Osteocyte (in vitro differentiated cells): ENCODE results near the gene CRY1. TPM values are rescaled to one million over a fixed set of nuclear protein-coding genes. Genes with fewer than 3 reads are reported as not detected.
A peak's percentile ranks its signal among the peaks of the same experiment; 100 is the strongest.

ENCODE experiments used
- DNase-seq: peaks from one replicate; pipeline ENCODE4 v3.0.0; 2021; ENCODE audit warnings: mixed read lengths; ENCODE audit not compliant: unreplicated experiment; ENCODE audit errors: extremely low spot score
- H3K27ac Mint-ChIP-seq: one replicate; pipeline ENCODE4 v1.8.0; 2021; ENCODE audit warnings: mild to moderate bottlenecking, mixed read lengths; ENCODE audit not compliant: unreplicated experiment
- H3K27me3 Mint-ChIP-seq: one replicate; pipeline ENCODE4 v1.8.0; 2021; ENCODE audit warnings: mixed read lengths; ENCODE audit not compliant: unreplicated experiment
- H3K36me3 Mint-ChIP-seq: one replicate; pipeline ENCODE4 v1.8.0; 2021; ENCODE audit warnings: mixed read lengths; ENCODE audit not compliant: unreplicated experiment
- H3K4me1 Mint-ChIP-seq: one replicate; pipeline ENCODE4 v1.8.0; 2021; ENCODE audit warnings: mixed read lengths; ENCODE audit not compliant: unreplicated experiment
- H3K4me3 Mint-ChIP-seq: one replicate; pipeline ENCODE4 v1.8.0; 2021; ENCODE audit warnings: mild to moderate bottlenecking, moderate library complexity, mixed read lengths; ENCODE audit not compliant: unreplicated experiment
- H3K9me3 Mint-ChIP-seq: one replicate; pipeline ENCODE4 v1.8.0; 2021; ENCODE audit warnings: mixed read lengths; ENCODE audit not compliant: unreplicated experiment
- CTCF ChIP-seq: fragments of 200-600 bp; sonication (generic); IDR thresholded peaks from 2 replicates; pipeline ENCODE4 v1.5.0; 2021; ENCODE audit warnings: antibody characterized with exemption, mild to moderate bottlenecking, moderate library complexity
- total RNA-seq: library from RNA; stranded (reverse); gene quantifications from 2 replicates; pipeline ENCODE4 v1.2.1, GENCODE V29; 2021

CRY1 gene
- total RNA-seq, 1 donor from 2014 or later: 25.7 TPM

- peaks cover 23% of the 10 kb centered on the region for H3K36me3 Mint-ChIP-seq
- peak; percentile 97 for DNase-seq
- TF ChIP-seq CTCF: no peak
- peaks cover 30% of the 10 kb centered on the region for H3K4me1 Mint-ChIP-seq
- H3K9me3 Mint-ChIP-seq: no peaks in the 10 kb centered on the region
- peak within 1 kb of the TSS; percentile 94 for H3K4me3 Mint-ChIP-seq
- H3K27ac Mint-ChIP-seq: peak within 1 kb of the TSS; percentile 98
- no peaks in the 10 kb centered on the region for H3K27me3 Mint-ChIP-seq
These were observed 106.5 kb downstream of the CRY1 start, which contains the start of gene MTERF2 for GRCh38 chr12:106986625-106987389. MTERF2 (minus strand) TSS chr12:106987146; CDS start chr12:106978714, 8,432 bp downstream.

- Mint-ChIP-seq H3K9me3 (no peaks in the 10 kb centered on the region), H3K36me3 (peaks cover 23% of the 10 kb centered on the region), H3K27me3 (no peaks in the 10 kb centered on the region), H3K4me3 (peak overlapping the region; percentile 94), H3K4me1 (peaks cover 30% of the 10 kb centered on the region), H3K27ac (peak overlapping the region; percentile 98)
- no peak for TF ChIP-seq CTCF
- DNase-seq: no peak
These were observed 107.2 kb downstream of the CRY1 start for GRCh38 chr12:106986135-106986534.

GRCh38 chr12:106985479-106985878, 107.9 kb downstream of the CRY1 start:
- no peak for DNase-seq
- TF ChIP-seq CTCF: no peak
- Mint-ChIP-seq H3K9me3 (no peaks in the 10 kb centered on the region), H3K27ac (peak overlapping the region; percentile 98), H3K4me3 (peak overlapping the region; percentile 94), H3K27me3 (no peaks in the 10 kb centered on the region), H3K4me1 (peaks cover 35% of the 10 kb centered on the region), H3K36me3 (peaks cover 23% of the 10 kb centered on the region)

- no peak for DNase-seq
- peaks cover 35% of the 10 kb centered on the region for H3K4me1 Mint-ChIP-seq
These were observed 108.7 kb downstream of the CRY1 start for GRCh38 chr12:106984588-106985137.

More at GRCh38 chr12:106984588-106985137, 108.7 kb downstream of the CRY1 start:
- Mint-ChIP-seq H3K4me3 (peak overlapping the region; percentile 10), H3K27ac (no peak overlapping the region), H3K36me3 (peaks cover 23% of the 10 kb centered on the region), H3K9me3 (no peaks in the 10 kb centered on the region), H3K27me3 (no peaks in the 10 kb centered on the region)
- TF ChIP-seq CTCF: no peak
